GM23338 (cell line): ENCODE results near the gene COA6. TPM values are rescaled to one million over a fixed set of nuclear protein-coding genes. Genes with fewer than 3 reads are reported as not detected.

Experiments
- ATAC-seq: fragments of 200-7000 bp; cut with Tn5 transposase; 3 replicates; pipeline ENCODE4 v1.9.1; 2020
- DNase-seq: peaks from one replicate; pipeline ENCODE4 v3.0.0-alpha.2; 2015; ENCODE audit warnings: low spot score
- H2AFZ ChIP-seq: fragments of 200-600 bp; sonication (generic); 2 replicates; pipeline ENCODE4 v1.8.0; 2016; ENCODE audit warnings: antibody characterized with exemption, mild to moderate bottlenecking, moderate library complexity
- H3F3A ChIP-seq: fragments of 200-600 bp; sonication (generic); replicated peaks from 2 replicates; pipeline ENCODE4 v1.8.0; 2017; ENCODE audit warnings: antibody characterized with exemption, mixed run types, low read depth
- H3K27ac ChIP-seq: fragments of 200-600 bp; sonication (generic); 2 replicates; pipeline ENCODE4 v1.6.1; 2016; ENCODE audit warnings: low read depth
- H3K27me3 ChIP-seq: fragments of 200-600 bp; sonication (generic); 2 replicates; pipeline ENCODE4 v1.8.0; 2016; ENCODE audit warnings: mild to moderate bottlenecking, mixed run types, moderate library complexity; ENCODE audit not compliant: insufficient read depth
- H3K36me3 ChIP-seq: fragments of 200-600 bp; sonication (generic); 2 replicates; pipeline ENCODE4 v1.8.0; 2016; ENCODE audit warnings: mild to moderate bottlenecking; ENCODE audit not compliant: insufficient read depth
- H3K4me1 ChIP-seq: fragments of 200-600 bp; sonication (generic); 2 replicates; pipeline ENCODE4 v1.8.0; 2016; ENCODE audit warnings: mild to moderate bottlenecking, moderate library complexity; ENCODE audit not compliant: insufficient read depth
- H3K4me2 ChIP-seq: fragments of 200-600 bp; sonication (generic); 2 replicates; pipeline ENCODE4 v1.7.1; 2017; ENCODE audit warnings: mixed run types
- H3K4me3 ChIP-seq: fragments of 200-600 bp; sonication (generic); 2 replicates; pipeline ENCODE4 v1.6.1; 2016; ENCODE audit warnings: mixed run types
- H3K79me2 ChIP-seq: fragments of 200-600 bp; sonication (generic); replicated peaks from 2 replicates; pipeline ENCODE4 v1.8.0; 2017; ENCODE audit warnings: mild to moderate bottlenecking; ENCODE audit not compliant: insufficient read depth
- H3K9me2 ChIP-seq: fragments of 200-600 bp; sonication (generic); 2 replicates; pipeline ENCODE4 v1.8.0; 2017; ENCODE audit not compliant: insufficient read depth
- H4K20me1 ChIP-seq: fragments of 200-600 bp; sonication (generic); replicated peaks from 2 replicates; pipeline ENCODE4 v1.8.0; 2017; ENCODE audit warnings: mild to moderate bottlenecking; ENCODE audit not compliant: insufficient read depth
- H3K27ac Mint-ChIP-seq: 2 replicates; pipeline ENCODE4 v1.8.0; 2020; ENCODE audit warnings: inconsistent platforms, mild to moderate bottlenecking, moderate library complexity, mixed read lengths
- H3K27me3 Mint-ChIP-seq: 3 replicates; pipeline ENCODE4 v1.8.0; 2022; ENCODE audit warnings: low read depth, mild to moderate bottlenecking, moderate library complexity, mixed read lengths, inconsistent platforms; ENCODE audit not compliant: insufficient read depth, poor library complexity
- H3K36me3 Mint-ChIP-seq: 3 replicates; pipeline ENCODE4 v1.8.0; 2021; ENCODE audit warnings: low read depth, mild to moderate bottlenecking, inconsistent platforms, moderate library complexity, mixed read lengths
- H3K4me1 Mint-ChIP-seq: 3 replicates; pipeline ENCODE4 v1.8.0; 2020; ENCODE audit warnings: mild to moderate bottlenecking, inconsistent platforms, mixed read lengths
- H3K4me3 Mint-ChIP-seq: 3 replicates; pipeline ENCODE4 v1.8.0; 2021; ENCODE audit warnings: moderate library complexity, mild to moderate bottlenecking, inconsistent platforms, mixed read lengths
- H3K9me3 Mint-ChIP-seq: 3 replicates; pipeline ENCODE4 v1.8.0; 2020; ENCODE audit warnings: moderate library complexity, mild to moderate bottlenecking, inconsistent platforms, mixed read lengths
- CREB1 ChIP-seq: fragments of 250-450 bp; sonication (Bioruptor Pico); IDR thresholded peaks from 2 replicates; pipeline ENCODE4 v1.5.0; 2020; ENCODE audit warnings: low read depth, mild to moderate bottlenecking, moderate library complexity
- CTCF ChIP-seq, 2 experiments: fragments of 200-600 bp in 1 of 2; sonication (generic) in 1 of 2; conservative IDR thresholded peaks; 2 replicates each; pipeline versions ENCODE4 v1.5.1 to v1.6.1; 2016 to 2017; ENCODE audit warnings: antibody characterized with exemption in 2 of 2, low read depth in 2 of 2, mild to moderate bottlenecking in 2 of 2, moderate library complexity in 1 of 2
- ETS1 ChIP-seq: IDR thresholded peaks from 2 replicates; pipeline ENCODE4 v1.6.1; 2016; ENCODE audit warnings: antibody characterized with exemption
- EZH2phosphoT487 ChIP-seq: fragments of 200-600 bp; sonication (generic); IDR thresholded peaks from one replicate; pipeline ENCODE4 v1.8.1; 2018; ENCODE audit warnings: antibody characterized with exemption; ENCODE audit not compliant: unreplicated experiment
- JUNB ChIP-seq: IDR thresholded peaks from one replicate; pipeline ENCODE4 v1.6.1; 2016; ENCODE audit warnings: antibody characterized with exemption; ENCODE audit not compliant: unreplicated experiment
- NANOG ChIP-seq: IDR thresholded peaks from 2 replicates; pipeline ENCODE4 v1.6.1; 2016; ENCODE audit warnings: antibody characterized with exemption, borderline replicate concordance
- REST ChIP-seq: IDR thresholded peaks from one replicate; pipeline ENCODE4 v1.6.1; 2018; ENCODE audit warnings: antibody characterized with exemption; ENCODE audit not compliant: unreplicated experiment
- STAT1 ChIP-seq: IDR thresholded peaks from one replicate; pipeline ENCODE4 v1.6.1; 2016; ENCODE audit warnings: antibody characterized with exemption; ENCODE audit not compliant: unreplicated experiment
- ZNF331 ChIP-seq: fragments of 250-450 bp; sonication (Bioruptor Pico); IDR thresholded peaks from 2 replicates; pipeline ENCODE4 v1.5.0; 2020; ENCODE audit warnings: low read depth, mild to moderate bottlenecking, moderate library complexity
- ZNF462 ChIP-seq: fragments of 250-450 bp; sonication (Bioruptor Pico); IDR thresholded peaks from 2 replicates; pipeline ENCODE4 v1.5.0; 2020; ENCODE audit warnings: mild to moderate bottlenecking, moderate library complexity
- polyA plus RNA-seq: library from polyadenylated mRNA; unstranded; fragments of >200 nt; fragmentation: Nextera tagmentation; extraction: Ambion mirVana; gene quantifications from 2 replicates; pipeline ENCODE4 v1.2.1, GENCODE V29; 2016
- total RNA-seq: library from RNA; depleted of rRNA; stranded (reverse); fragments of >200 nt; shearing (Covaris generic); gene quantifications from 2 replicates; pipeline ENCODE4 v1.2.3, GENCODE V29; 2014

COA6 gene
- total and polyA plus RNA-seq, 2 experiments from 2014 or later: 20.7 to 156 TPM

GRCh38 chr1:234330843-234331215, 42.4 kb upstream of the COA6 start:
- no peak overlapping the region for H3K27ac Mint-ChIP-seq
- Histone ChIP-seq H3K79me2 (no peaks in the 10 kb centered on the region), H3K36me3 (no peaks in the 10 kb centered on the region), H3K4me3 (no peak overlapping the region), H2AFZ (no peak overlapping the region), H3K9me2 (no peaks in the 10 kb centered on the region; the same call in 1 of the 2 replicates), H4K20me1 (no peaks in the 10 kb centered on the region), H3K4me2 (no peak overlapping the region), H3K4me1 (no peaks in the 10 kb centered on the region), H3K27ac (no peak overlapping the region), H3F3A (no peaks in the 10 kb centered on the region), H3K27me3 (peaks cover 3% of the 10 kb centered on the region; the same call in 1 of the 2 replicates)
- no peak for DNase-seq
- peaks cover 15% of the 10 kb centered on the region; the same call in 2 of the 3 replicates for H3K4me1 Mint-ChIP-seq
- no peak for TF ChIP-seq ETS1
- TF ChIP-seq ZNF331 (CRISPR knock-in tag): no peak
- TF ChIP-seq NANOG: no peak
- no peak for TF ChIP-seq CTCF (conservative IDR thresholded peaks at IDR 0.05; ENCODE audit: low read depth in 2 of 2)
- TF ChIP-seq CREB1: no peak
- TF ChIP-seq ZNF462 (CRISPR knock-in tag): no peak
- no peak for TF ChIP-seq STAT1
- TF ChIP-seq JUNB: no peak
- TF ChIP-seq EZH2phosphoT487: no peak
- no peak for TF ChIP-seq REST
- ATAC-seq: no peak
- H3K9me3 Mint-ChIP-seq: peaks cover 4% of the 10 kb centered on the region; the same call in 2 of the 3 replicates
- no peaks in the 10 kb centered on the region for H3K36me3 Mint-ChIP-seq
- H3K27me3 Mint-ChIP-seq: peaks cover 4% of the 10 kb centered on the region
- H3K4me3 Mint-ChIP-seq: no peak overlapping the region
